Loucy (cell line): ENCODE results near the gene C15orf39.

Experiments used
- H2AFZ ChIP-seq: fragments of 200-600 bp; sonication (generic); 2 replicates; pipeline ENCODE4 v1.6.0; 2016; ENCODE audit warnings: antibody characterized with exemption, mild to moderate bottlenecking, low read length, moderate library complexity
- H3F3A ChIP-seq: fragments of 200-600 bp; 2 replicates; pipeline ENCODE4 v1.6.0; 2016; ENCODE audit warnings: antibody characterized with exemption, low read depth, mild to moderate bottlenecking
- H3K27me3 ChIP-seq: fragments of 200-600 bp; sonication (generic); 2 replicates; pipeline ENCODE4 v1.6.1; 2014; ENCODE audit warnings: low read length, mild to moderate bottlenecking; ENCODE audit not compliant: insufficient read depth, poor library complexity, severe bottlenecking
- H3K36me3 ChIP-seq: fragments of 200-600 bp; sonication (generic); 2 replicates; pipeline ENCODE4 v1.6.1; 2016; ENCODE audit warnings: low read length; ENCODE audit not compliant: insufficient read depth
- H3K4me1 ChIP-seq: fragments of 200-600 bp; sonication (generic); 2 replicates; pipeline ENCODE4 v1.5.1; 2014; ENCODE audit warnings: low read length, mild to moderate bottlenecking; ENCODE audit not compliant: insufficient read depth, poor library complexity, severe bottlenecking
- H3K4me2 ChIP-seq: fragments of 200-600 bp; sonication (generic); 2 replicates; pipeline ENCODE4 v1.6.0; 2014; ENCODE audit warnings: antibody characterized with exemption, low read length, low read depth, mild to moderate bottlenecking; ENCODE audit not compliant: poor library complexity, severe bottlenecking
- H3K4me3 ChIP-seq: fragments of 200-600 bp; sonication (generic); 2 replicates; pipeline ENCODE4 v1.5.1; 2014; ENCODE audit warnings: low read length, mild to moderate bottlenecking, mixed read lengths; ENCODE audit not compliant: poor library complexity, severe bottlenecking
- H3K79me2 ChIP-seq: fragments of 200-600 bp; sonication (generic); 2 replicates; pipeline ENCODE4 v1.6.1; 2014; ENCODE audit warnings: low read length; ENCODE audit not compliant: insufficient read depth
- H3K9ac ChIP-seq: fragments of 200-600 bp; sonication (generic); 2 replicates; pipeline ENCODE4 v1.6.0; 2014; ENCODE audit warnings: mild to moderate bottlenecking, low read depth, low read length, moderate library complexity; ENCODE audit not compliant: poor library complexity, severe bottlenecking
- H3K9me2 ChIP-seq: fragments of 200-600 bp; sonication (generic); replicated peaks from 2 replicates; pipeline ENCODE4 v1.6.1; 2016; ENCODE audit warnings: low read depth, low read length, mixed read lengths
- H3K9me3 ChIP-seq: fragments of 200-600 bp; sonication (generic); 2 replicates; pipeline ENCODE4 v1.6.1; 2014; ENCODE audit warnings: mild to moderate bottlenecking, antibody characterized with exemption, low read length, low read depth; ENCODE audit not compliant: insufficient read depth
- H4K20me1 ChIP-seq: fragments of 200-600 bp; sonication (generic); 2 replicates; pipeline ENCODE4 v1.6.0; 2014; ENCODE audit warnings: antibody characterized with exemption, low read length, mild to moderate bottlenecking; ENCODE audit not compliant: insufficient read depth, poor library complexity, severe bottlenecking
- CTCF ChIP-seq: fragments of 200-600 bp; sonication (generic); conservative IDR thresholded peaks from 2 replicates; pipeline ENCODE4 v1.5.1; 2014; ENCODE audit warnings: mild to moderate bottlenecking, antibody characterized with exemption, low read length
- EZH2phosphoT487 ChIP-seq: fragments of 200-600 bp; IDR thresholded peaks from 2 replicates; pipeline ENCODE4 v1.6.1; 2018; ENCODE audit warnings: antibody characterized with exemption, mild to moderate bottlenecking, moderate library complexity, borderline replicate concordance

Gene C15orf39

DNA sequence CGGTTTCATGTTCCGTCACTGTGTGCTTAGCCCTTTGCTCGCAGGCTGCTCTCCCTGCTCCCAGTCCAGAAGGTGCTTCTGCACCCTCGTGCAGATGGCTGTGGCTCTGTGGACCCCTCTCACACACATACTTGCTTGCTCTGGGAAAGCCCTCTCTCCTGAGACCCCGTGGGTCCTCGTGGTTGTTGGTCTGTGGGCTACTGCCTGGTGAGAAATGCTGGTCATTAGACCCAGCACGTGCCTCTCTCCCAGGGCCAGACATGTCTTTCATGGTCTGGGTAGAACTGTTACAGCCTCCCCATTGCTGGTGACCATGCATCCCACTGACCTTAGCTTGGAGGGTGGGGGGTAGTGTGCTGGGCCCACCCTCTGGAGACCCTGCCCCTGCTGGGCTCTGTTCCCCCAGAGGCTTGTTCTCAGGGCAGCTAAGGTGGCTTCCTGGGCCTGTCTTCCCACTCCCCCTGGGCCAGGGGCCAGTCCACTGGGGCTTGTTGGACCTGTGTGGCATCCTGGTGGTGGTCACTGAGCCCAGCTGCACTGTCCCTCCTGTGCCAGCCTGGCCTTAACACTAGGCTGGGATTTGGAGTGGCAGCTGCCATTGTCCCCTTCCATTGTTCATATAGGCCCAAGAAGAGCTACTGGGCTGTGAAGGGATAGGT lies 10.6 kb downstream of the C15orf39 start:
- Histone ChIP-seq H3K9ac (no peak overlapping the region), H4K20me1 (peaks cover 85% of the 10 kb centered on the region), H3K9me2 (no peaks in the 10 kb centered on the region), H3K4me3 (no peak overlapping the region), H3K79me2 (peaks cover 71% of the 10 kb centered on the region), H3K4me1 (peaks cover 43% of the 10 kb centered on the region), H3K27me3 (no peaks in the 10 kb centered on the region), H2AFZ (no peak overlapping the region), H3K9me3 (no peaks in the 10 kb centered on the region), H3K36me3 (peaks cover 71% of the 10 kb centered on the region), H3F3A (no peaks in the 10 kb centered on the region), H3K4me2 (no peak overlapping the region)
- TF ChIP-seq EZH2phosphoT487 (no peak), CTCF (no peak)

- Histone ChIP-seq H3K4me1 (peaks cover 40% of the 10 kb centered on the region), H3K27me3 (no peaks in the 10 kb centered on the region), H2AFZ (no peak overlapping the region), H4K20me1 (peaks cover 76% of the 10 kb centered on the region), H3K4me3 (no peak overlapping the region), H3K9me3 (no peaks in the 10 kb centered on the region), H3K36me3 (peaks cover 61% of the 10 kb centered on the region), H3K79me2 (peaks cover 62% of the 10 kb centered on the region), H3F3A (no peaks in the 10 kb centered on the region), H3K9ac (no peak overlapping the region), H3K9me2 (no peaks in the 10 kb centered on the region), H3K4me2 (no peak overlapping the region)
- no peak for TF ChIP-seq EZH2phosphoT487
- no peak for TF ChIP-seq CTCF
Observed at GRCh38 chr15:75213212-75213767, 11.6 kb downstream of the C15orf39 start.

GRCh38 chr15:75213768-75214221 lies 12.1 kb downstream of the C15orf39 start:
- H3K36me3 ChIP-seq = peaks cover 56% of the 10 kb centered on the region
- no peaks in the 10 kb centered on the region for H3K9me2 ChIP-seq
- H3K9me3 ChIP-seq = no peaks in the 10 kb centered on the region
- no peak overlapping the region for H2AFZ ChIP-seq
- H3F3A ChIP-seq = no peaks in the 10 kb centered on the region
- peaks cover 36% of the 10 kb centered on the region for H3K4me1 ChIP-seq
- H3K4me2 ChIP-seq = no peak overlapping the region
- H4K20me1 ChIP-seq = peaks cover 71% of the 10 kb centered on the region
- TF ChIP-seq EZH2phosphoT487 = no peak
- TF ChIP-seq CTCF = no peak
- H3K9ac ChIP-seq = no peak overlapping the region
- no peak overlapping the region for H3K4me3 ChIP-seq
- peaks cover 56% of the 10 kb centered on the region for H3K79me2 ChIP-seq
- H3K27me3 ChIP-seq = no peaks in the 10 kb centered on the region
